Astrocyte (in vitro differentiated cells and primary cell): ENCODE results near the gene WTAP.

Experiments used
- EZH2 ChIP-seq: IDR thresholded peaks from 2 replicates; pipeline ENCODE4 v1.6.1; 2012; ENCODE audit warnings: mild to moderate bottlenecking, low read length, inconsistent platforms; ENCODE audit not compliant: insufficient read depth
- TF ChIP-seq, protein P1 (sequence below): IDR thresholded peaks from 2 replicates; pipeline ENCODE4 v1.5.1; 2011; ENCODE audit warnings: low read depth, mild to moderate bottlenecking, inconsistent platforms, low read length, moderate library complexity; ENCODE audit not compliant: insufficient read depth

DNA sequence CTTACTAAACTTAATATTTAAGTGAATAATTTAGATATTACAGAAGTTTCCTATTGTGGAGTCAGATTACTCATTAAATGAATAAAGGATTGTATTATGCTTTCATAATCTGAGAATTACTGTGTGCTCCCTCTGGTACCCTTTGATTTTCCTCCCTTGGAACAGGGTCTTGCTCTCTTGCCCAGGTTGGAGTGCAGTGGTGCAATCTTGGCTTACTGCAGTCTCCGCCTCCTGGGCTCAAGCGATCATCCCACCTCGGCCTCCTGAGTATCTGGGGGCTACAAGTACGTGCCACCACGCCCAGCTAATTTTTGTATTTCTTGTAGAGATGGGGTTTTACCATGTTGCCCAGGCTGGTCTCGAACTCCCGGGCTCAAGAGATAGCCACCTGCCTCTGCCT, 9.6 kb downstream of the WTAP start:
- TF ChIP-seq, protein P1, sequence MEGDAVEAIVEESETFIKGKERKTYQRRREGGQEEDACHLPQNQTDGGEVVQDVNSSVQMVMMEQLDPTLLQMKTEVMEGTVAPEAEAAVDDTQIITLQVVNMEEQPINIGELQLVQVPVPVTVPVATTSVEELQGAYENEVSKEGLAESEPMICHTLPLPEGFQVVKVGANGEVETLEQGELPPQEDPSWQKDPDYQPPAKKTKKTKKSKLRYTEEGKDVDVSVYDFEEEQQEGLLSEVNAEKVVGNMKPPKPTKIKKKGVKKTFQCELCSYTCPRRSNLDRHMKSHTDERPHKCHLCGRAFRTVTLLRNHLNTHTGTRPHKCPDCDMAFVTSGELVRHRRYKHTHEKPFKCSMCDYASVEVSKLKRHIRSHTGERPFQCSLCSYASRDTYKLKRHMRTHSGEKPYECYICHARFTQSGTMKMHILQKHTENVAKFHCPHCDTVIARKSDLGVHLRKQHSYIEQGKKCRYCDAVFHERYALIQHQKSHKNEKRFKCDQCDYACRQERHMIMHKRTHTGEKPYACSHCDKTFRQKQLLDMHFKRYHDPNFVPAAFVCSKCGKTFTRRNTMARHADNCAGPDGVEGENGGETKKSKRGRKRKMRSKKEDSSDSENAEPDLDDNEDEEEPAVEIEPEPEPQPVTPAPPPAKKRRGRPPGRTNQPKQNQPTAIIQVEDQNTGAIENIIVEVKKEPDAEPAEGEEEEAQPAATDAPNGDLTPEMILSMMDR, result no peak
- TF ChIP-seq EZH2, result no peak
